ENCODE data around the gene DDX27.

GRCh38 chr20:49230561-49231133 lies 11.4 kb downstream of the DDX27 start:
- TF ChIP-seq POLR2AphosphoS5 (IDR thresholded peaks at IDR 0.05; ENCODE audit: low read depth, low read length) (no peak), POLR2A (IDR thresholded peaks at IDR 0.05; ENCODE audit: insufficient read depth in 1 of 2, low read depth in 2 of 2, low read length in 2 of 2) (no peak), CTCF (CRISPR knock-in tag; IDR thresholded peaks at IDR 0.05) (no peak), GTF3A (CRISPR knock-in tag; conservative IDR thresholded peaks at IDR 0.05) (no peak), KAT7 (CRISPR knock-in tag; IDR thresholded peaks at IDR 0.05; ENCODE audit: borderline replicate concordance) (no peak)
